ENCODE measurements around the gene MAGEB1. TPM values are rescaled to one million over a fixed set of nuclear protein-coding genes. Genes with fewer than 3 reads are reported as not detected.

MAGEB1 gene
- total and polyA plus RNA-seq, 2 of the 13 experiments (the other 11 are each of a cell fraction or from before 2014, with no cell fraction given): not detected

DNA sequence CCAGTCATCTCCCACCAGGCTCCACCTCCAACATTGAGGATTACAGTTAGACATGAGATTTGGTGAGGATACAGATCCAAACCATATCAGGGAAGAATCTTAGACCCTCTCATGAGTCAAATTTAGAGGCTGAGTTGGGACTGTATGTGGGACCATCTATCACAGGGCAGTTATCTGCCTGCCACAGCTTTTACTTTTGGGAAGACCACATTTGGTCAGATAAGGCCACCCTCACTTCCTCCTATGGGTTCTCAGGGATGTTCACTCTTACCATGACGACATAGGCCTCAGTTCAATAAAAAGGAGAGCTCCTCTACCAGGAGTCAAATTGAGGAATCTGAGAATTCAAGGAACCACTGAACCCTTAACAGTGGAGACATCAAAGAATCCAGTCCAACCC, 29.5 kb upstream of the MAGEB1 start (continued):
- TF ChIP-seq, protein P1, sequence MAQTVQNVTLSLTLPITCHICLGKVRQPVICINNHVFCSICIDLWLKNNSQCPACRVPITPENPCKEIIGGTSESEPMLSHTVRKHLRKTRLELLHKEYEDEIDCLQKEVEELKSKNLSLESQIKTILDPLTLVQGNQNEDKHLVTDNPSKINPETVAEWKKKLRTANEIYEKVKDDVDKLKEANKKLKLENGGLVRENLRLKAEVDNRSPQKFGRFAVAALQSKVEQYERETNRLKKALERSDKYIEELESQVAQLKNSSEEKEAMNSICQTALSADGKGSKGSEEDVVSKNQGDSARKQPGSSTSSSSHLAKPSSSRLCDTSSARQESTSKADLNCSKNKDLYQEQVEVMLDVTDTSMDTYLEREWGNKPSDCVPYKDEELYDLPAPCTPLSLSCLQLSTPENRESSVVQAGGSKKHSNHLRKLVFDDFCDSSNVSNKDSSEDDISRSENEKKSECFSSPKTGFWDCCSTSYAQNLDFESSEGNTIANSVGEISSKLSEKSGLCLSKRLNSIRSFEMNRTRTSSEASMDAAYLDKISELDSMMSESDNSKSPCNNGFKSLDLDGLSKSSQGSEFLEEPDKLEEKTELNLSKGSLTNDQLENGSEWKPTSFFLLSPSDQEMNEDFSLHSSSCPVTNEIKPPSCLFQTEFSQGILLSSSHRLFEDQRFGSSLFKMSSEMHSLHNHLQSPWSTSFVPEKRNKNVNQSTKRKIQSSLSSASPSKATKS (CRISPR knock-in tag; IDR thresholded peaks at IDR 0.05): no peak
- no peak for TF ChIP-seq ZNF737 (CRISPR knock-in tag; IDR thresholded peaks at IDR 0.05; ENCODE audit: borderline replicate concordance)
- no peak for TF ChIP-seq CENPT (CRISPR knock-in tag; IDR thresholded peaks at IDR 0.05; ENCODE audit: low read depth)
- TF ChIP-seq ZUFSP (CRISPR knock-in tag; IDR thresholded peaks at IDR 0.05; ENCODE audit: borderline replicate concordance): no peak
- no peak for TF ChIP-seq ZNF777 (CRISPR knock-in tag; IDR thresholded peaks at IDR 0.05)
- no peak for TF ChIP-seq KDM6A (CRISPR knock-in tag; IDR thresholded peaks at IDR 0.05; ENCODE audit: low read depth)
- no peak for TF ChIP-seq ZNF20 (CRISPR knock-in tag; IDR thresholded peaks at IDR 0.05)
- TF ChIP-seq SIX1 (CRISPR knock-in tag; IDR thresholded peaks at IDR 0.05; ENCODE audit: borderline replicate concordance): no peak
- no peak for TF ChIP-seq ELF4 (CRISPR knock-in tag; IDR thresholded peaks at IDR 0.05; ENCODE audit: borderline replicate concordance)
- no peak for TF ChIP-seq DNMT1 (CRISPR knock-in tag; IDR thresholded peaks at IDR 0.05)

DNA sequence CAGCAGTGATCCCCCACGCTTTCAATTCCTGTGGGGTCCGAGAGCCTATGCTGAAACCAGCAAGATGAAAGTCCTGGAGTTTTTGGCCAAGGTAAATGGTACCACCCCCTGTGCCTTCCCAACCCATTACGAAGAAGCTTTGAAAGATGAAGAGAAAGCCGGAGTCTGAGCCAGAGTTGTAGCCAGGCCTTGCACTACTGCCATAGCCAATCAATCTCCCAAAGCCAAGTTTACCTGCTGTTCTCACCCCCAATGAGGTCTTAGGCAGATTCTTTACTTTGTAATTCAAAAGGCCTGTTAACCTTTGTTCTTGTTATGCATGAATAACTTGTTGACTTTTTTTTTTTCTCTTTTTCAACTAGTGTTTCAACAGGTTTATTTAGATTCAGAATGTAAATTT, 27.6 kb upstream of the MAGEB1 start:
- no TSS peak for BruUV-seq (replicated peaks)
- ATAC-seq (no peak), DNase-seq (ENCODE audit: low spot score) (no peak), FAIRE-seq (no peak)
- Histone ChIP-seq H3K27ac (ENCODE audit: extremely low read length, insufficient read depth, low read length) (no peak overlapping the region), H3K4me1 (ENCODE audit: insufficient read depth, low read length) (no peaks in the 10 kb centered on the region), H3K79me2 (ENCODE audit: insufficient read depth, low read length) (no peaks in the 10 kb centered on the region), H3K36me3 (replicated peaks in 1 of 2; ENCODE audit: control insufficient read depth in 1 of 2, insufficient read depth in 2 of 2, low read length in 2 of 2) (no peaks in the 10 kb centered on the region), H3K9ac (ENCODE audit: insufficient read depth, low read depth, low read length) (no peak overlapping the region), H3K4me3 (replicated peaks in 1 of 3; ENCODE audit: insufficient read depth in 1 of 3, low read depth in 2 of 3, low read length in 3 of 3) (no peak overlapping the region), H3K4me2 (ENCODE audit: low read depth, low read length) (no peak overlapping the region), H3K27me3 (ENCODE audit: control insufficient read depth in 1 of 2, insufficient read depth in 2 of 2, low read length in 2 of 2) (0 out of 5 replicates have a peak, but pooled peaks cover 0 to 1% of the 10 kb centered on the region in 2 experiments), H3K9me3 (ENCODE audit: low read length) (no peaks in the 10 kb centered on the region), H4K20me1 (ENCODE audit: insufficient read depth, low read length) (no peaks in the 10 kb centered on the region), H2AFZ (ENCODE audit: low read length) (no peak overlapping the region)
- WGBS (ENCODE audit: low lambda C conversion rate): no CpG with 5 or more reads among the region's 4 CpGs
- POLR2A ChIA-PET: no interaction called here
- in situ Hi-C loops (cut with HindIII; ENCODE audit: extremely low pct_ligation_motif_present, low pct_unique_long_range_greater_than_20kb) (no loop called here), intact Hi-C loops (cut with micrococcal nuclease; ENCODE audit: unreplicated experiment) (no loop called here)
- CTCF ChIA-PET (ENCODE audit: low intra/inter-chr PET ratio, low total read pairs): no interaction called here
- TF ChIP-seq TCF7 (IDR thresholded peaks at IDR 0.05; ENCODE audit: low read depth): 0 out of 2 replicates have a peak, but pooled peaks have one; percentile 9
- TF ChIP-seq, protein P2, sequence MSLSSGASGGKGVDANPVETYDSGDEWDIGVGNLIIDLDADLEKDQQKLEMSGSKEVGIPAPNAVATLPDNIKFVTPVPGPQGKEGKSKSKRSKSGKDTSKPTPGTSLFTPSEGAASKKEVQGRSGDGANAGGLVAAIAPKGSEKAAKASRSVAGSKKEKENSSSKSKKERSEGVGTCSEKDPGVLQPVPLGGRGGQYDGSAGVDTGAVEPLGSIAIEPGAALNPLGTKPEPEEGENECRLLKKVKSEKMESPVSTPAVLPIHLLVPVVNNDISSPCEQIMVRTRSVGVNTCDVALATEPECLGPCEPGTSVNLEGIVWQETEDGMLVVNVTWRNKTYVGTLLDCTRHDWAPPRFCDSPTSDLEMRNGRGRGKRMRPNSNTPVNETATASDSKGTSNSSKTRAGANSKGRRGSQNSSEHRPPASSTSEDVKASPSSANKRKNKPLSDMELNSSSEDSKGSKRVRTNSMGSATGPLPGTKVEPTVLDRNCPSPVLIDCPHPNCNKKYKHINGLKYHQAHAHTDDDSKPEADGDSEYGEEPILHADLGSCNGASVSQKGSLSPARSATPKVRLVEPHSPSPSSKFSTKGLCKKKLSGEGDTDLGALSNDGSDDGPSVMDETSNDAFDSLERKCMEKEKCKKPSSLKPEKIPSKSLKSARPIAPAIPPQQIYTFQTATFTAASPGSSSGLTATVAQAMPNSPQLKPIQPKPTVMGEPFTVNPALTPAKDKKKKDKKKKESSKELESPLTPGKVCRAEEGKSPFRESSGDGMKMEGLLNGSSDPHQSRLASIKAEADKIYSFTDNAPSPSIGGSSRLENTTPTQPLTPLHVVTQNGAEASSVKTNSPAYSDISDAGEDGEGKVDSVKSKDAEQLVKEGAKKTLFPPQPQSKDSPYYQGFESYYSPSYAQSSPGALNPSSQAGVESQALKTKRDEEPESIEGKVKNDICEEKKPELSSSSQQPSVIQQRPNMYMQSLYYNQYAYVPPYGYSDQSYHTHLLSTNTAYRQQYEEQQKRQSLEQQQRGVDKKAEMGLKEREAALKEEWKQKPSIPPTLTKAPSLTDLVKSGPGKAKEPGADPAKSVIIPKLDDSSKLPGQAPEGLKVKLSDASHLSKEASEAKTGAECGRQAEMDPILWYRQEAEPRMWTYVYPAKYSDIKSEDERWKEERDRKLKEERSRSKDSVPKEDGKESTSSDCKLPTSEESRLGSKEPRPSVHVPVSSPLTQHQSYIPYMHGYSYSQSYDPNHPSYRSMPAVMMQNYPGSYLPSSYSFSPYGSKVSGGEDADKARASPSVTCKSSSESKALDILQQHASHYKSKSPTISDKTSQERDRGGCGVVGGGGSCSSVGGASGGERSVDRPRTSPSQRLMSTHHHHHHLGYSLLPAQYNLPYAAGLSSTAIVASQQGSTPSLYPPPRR (CRISPR knock-in tag; IDR thresholded peaks at IDR 0.05; ENCODE audit: borderline replicate concordance): 0 out of 2 replicates have a peak, but pooled peaks have one; percentile 25
